ENCODE measurements around the gene TSEN54.

TSEN54 gene

GRCh38 chr17:75561927-75562603, 45.7 kb downstream of the TSEN54 start:
- TF ChIP-seq SPI1 (IDR thresholded peaks at IDR 0.05; ENCODE audit: borderline replicate concordance, low read depth) = no peak
- no peak for TF ChIP-seq GABPA (IDR thresholded peaks at IDR 0.05; ENCODE audit: low read depth)
- TF ChIP-seq CTCF (IDR thresholded peaks at IDR 0.05; ENCODE audit: insufficient read depth, low read length) = no peak
- TF ChIP-seq POLR2AphosphoS5 (IDR thresholded peaks at IDR 0.05; ENCODE audit: low read depth) = no peak
- TF ChIP-seq REST (IDR thresholded peaks at IDR 0.05; ENCODE audit: insufficient replicate concordance, low read depth) = no peak
- DNase-seq (ENCODE audit: low read depth in 1 of 2, low spot score in 1 of 2) = no peak
- Histone ChIP-seq H3K4me3 (replicated peaks; ENCODE audit: insufficient read depth, low read length) (no peak overlapping the region), H3K27me3 (ENCODE audit: insufficient read depth, poor library complexity, severe bottlenecking) (no peaks in the 10 kb centered on the region), H3K27ac (replicated peaks) (no peak overlapping the region)

GRCh38 chr17:75563063-75563758, 46.9 kb downstream of the TSEN54 start:
- Histone ChIP-seq H3K4me3 (replicated peaks; ENCODE audit: insufficient read depth, low read length) (no peak overlapping the region), H3K27me3 (ENCODE audit: insufficient read depth, poor library complexity, severe bottlenecking) (no peaks in the 10 kb centered on the region), H3K27ac (replicated peaks) (no peak overlapping the region)
- DNase-seq (ENCODE audit: low read depth in 1 of 2, low spot score in 1 of 2) = no peak
- no peak for TF ChIP-seq GABPA (IDR thresholded peaks at IDR 0.05; ENCODE audit: low read depth)
- no peak for TF ChIP-seq POLR2AphosphoS5 (IDR thresholded peaks at IDR 0.05; ENCODE audit: low read depth)
- TF ChIP-seq CTCF (IDR thresholded peaks at IDR 0.05; ENCODE audit: insufficient read depth, low read length) = no peak
- no peak for TF ChIP-seq REST (IDR thresholded peaks at IDR 0.05; ENCODE audit: insufficient replicate concordance, low read depth)
- no peak for TF ChIP-seq SPI1 (IDR thresholded peaks at IDR 0.05; ENCODE audit: borderline replicate concordance, low read depth)

GRCh38 chr17:75564195-75564594, 47.9 kb downstream of the TSEN54 start:
- H3K27me3 ChIP-seq (ENCODE audit: insufficient read depth, poor library complexity, severe bottlenecking) = no peaks in the 10 kb centered on the region
- DNase-seq (ENCODE audit: low read depth in 1 of 2, low spot score in 1 of 2) = no peak
- TF ChIP-seq SPI1 (IDR thresholded peaks at IDR 0.05; ENCODE audit: borderline replicate concordance, low read depth) (no peak), REST (IDR thresholded peaks at IDR 0.05; ENCODE audit: insufficient replicate concordance, low read depth) (no peak), GABPA (IDR thresholded peaks at IDR 0.05; ENCODE audit: low read depth) (no peak), CTCF (IDR thresholded peaks at IDR 0.05; ENCODE audit: insufficient read depth, low read length) (no peak), POLR2AphosphoS5 (IDR thresholded peaks at IDR 0.05; ENCODE audit: low read depth) (no peak)
- no peak overlapping the region for H3K27ac ChIP-seq (replicated peaks)
- H3K4me3 ChIP-seq (replicated peaks; ENCODE audit: insufficient read depth, low read length) = no peak overlapping the region
